ENCODE results near the gene ARHGEF16. TPM values are rescaled to one million over a fixed set of nuclear protein-coding genes. Genes with fewer than 3 reads are reported as not detected.

Gene ARHGEF16
- total RNA-seq, 1 donor from 2014 or later = 12.2 TPM

DNA sequence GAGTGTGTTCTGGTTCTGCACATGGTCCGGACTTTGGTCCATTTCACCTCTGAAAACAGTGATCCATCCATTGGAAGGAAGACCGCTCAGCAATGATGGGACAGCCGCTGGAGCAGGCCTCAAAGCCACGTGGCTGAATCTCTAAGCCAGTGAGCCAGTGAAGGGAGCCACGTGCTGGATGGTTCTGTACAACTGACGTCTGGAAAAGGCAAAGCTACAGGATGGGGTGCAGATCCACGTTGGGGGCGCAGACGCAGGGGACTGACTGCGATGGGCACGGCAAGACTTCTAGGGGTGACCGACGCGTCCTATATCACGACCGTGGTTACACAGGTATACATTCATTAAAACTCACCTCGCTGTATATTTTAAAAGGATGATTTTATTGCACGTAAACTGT lies 10.2 kb upstream of the ARHGEF16 start:
- Histone ChIP-seq H3K4me1 (no peaks in the 10 kb centered on the region), H3K36me3 (no peaks in the 10 kb centered on the region), H3K27me3 (peaks cover 12% of the 10 kb centered on the region), H3K27ac (no peak overlapping the region), H3K9me3 (no peaks in the 10 kb centered on the region), H3K4me3 (no peak overlapping the region)
- intact Hi-C loops (cut with DNase I) = no loop called here
- no peak for ATAC-seq
- DNase-seq = no peak
- TF ChIP-seq, protein P1, sequence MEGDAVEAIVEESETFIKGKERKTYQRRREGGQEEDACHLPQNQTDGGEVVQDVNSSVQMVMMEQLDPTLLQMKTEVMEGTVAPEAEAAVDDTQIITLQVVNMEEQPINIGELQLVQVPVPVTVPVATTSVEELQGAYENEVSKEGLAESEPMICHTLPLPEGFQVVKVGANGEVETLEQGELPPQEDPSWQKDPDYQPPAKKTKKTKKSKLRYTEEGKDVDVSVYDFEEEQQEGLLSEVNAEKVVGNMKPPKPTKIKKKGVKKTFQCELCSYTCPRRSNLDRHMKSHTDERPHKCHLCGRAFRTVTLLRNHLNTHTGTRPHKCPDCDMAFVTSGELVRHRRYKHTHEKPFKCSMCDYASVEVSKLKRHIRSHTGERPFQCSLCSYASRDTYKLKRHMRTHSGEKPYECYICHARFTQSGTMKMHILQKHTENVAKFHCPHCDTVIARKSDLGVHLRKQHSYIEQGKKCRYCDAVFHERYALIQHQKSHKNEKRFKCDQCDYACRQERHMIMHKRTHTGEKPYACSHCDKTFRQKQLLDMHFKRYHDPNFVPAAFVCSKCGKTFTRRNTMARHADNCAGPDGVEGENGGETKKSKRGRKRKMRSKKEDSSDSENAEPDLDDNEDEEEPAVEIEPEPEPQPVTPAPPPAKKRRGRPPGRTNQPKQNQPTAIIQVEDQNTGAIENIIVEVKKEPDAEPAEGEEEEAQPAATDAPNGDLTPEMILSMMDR (IDR thresholded peaks at IDR 0.05) = no peak

DNA sequence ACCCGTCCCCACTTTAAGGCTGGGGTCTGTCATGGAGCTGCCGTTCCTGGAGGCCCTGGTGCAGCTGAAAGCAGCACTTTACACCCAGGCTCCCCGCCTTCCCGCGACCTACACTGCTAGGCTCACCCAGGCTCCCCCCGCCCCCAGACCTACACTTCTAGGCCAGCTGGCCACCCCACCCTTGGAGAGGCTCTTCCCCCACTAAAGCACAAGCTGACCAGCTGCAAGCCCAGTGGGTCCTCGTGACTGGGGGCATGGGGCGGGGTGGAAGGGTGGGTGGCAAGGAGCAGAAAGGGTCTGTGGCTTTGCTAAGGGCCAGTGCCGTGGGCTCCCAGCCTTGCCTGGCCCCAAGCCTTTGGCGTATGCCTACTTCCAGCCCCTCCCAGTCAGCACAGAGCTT lies 9.7 kb upstream of the ARHGEF16 start:
- no peaks in the 10 kb centered on the region for H3K4me1 ChIP-seq
- H3K36me3 ChIP-seq = no peaks in the 10 kb centered on the region
- no peak for DNase-seq
- no peaks in the 10 kb centered on the region for H3K9me3 ChIP-seq
- peaks cover 9% of the 10 kb centered on the region for H3K27me3 ChIP-seq
- TF ChIP-seq, protein P1 (IDR thresholded peaks at IDR 0.05) = no peak
- H3K27ac ChIP-seq = no peak overlapping the region
- H3K4me3 ChIP-seq = no peak overlapping the region
- intact Hi-C loops (cut with DNase I) = no loop called here
- ATAC-seq = no peak

DNA sequence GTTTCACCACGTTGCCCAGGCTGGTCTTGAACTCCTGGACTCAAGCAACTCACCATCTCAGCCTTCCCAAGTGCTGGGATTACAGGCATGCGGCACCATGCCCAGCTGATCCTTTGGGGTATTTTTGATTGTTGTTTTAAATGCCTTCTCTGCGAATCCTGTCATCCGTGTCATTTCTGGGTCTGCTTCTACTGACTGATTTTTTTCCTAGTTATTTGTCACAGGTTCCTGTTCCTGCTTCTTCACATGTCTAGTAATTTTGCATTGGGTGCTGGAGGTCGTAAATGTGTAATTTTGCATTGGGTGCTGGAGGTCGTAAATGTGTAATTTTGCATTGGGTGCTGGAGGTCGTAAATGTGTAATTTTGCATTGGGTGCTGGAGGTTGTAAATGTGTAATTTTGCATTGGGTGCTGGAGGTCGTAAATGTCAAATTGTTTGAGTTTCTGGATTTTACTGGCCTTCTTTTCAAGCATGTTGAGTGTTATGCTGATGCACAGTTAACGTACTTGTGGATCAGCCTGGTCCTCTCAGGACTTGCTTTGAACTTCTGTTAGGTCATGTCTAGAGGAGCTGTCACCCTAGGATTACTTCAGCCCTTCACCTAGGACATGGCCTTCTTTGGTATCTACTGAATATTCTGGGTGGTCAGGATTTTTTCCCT lies 4.1 kb upstream of the ARHGEF16 start:
- H3K9me3 ChIP-seq = no peaks in the 10 kb centered on the region
- no peaks in the 10 kb centered on the region for H3K36me3 ChIP-seq
- intact Hi-C loops (cut with DNase I) = loop anchor here (10.0 kb wide), 1 partner anchor 274 kb away; no protein-coding TSS in a partner anchor
- H3K27ac ChIP-seq = no peak overlapping the region
- DNase-seq (no peak), ATAC-seq (no peak)
- peaks cover 24% of the 10 kb centered on the region for H3K27me3 ChIP-seq
- peaks cover 4% of the 10 kb centered on the region for H3K4me1 ChIP-seq
- TF ChIP-seq, protein P1 (IDR thresholded peaks at IDR 0.05) = no peak
- H3K4me3 ChIP-seq = no peak overlapping the region

DNA sequence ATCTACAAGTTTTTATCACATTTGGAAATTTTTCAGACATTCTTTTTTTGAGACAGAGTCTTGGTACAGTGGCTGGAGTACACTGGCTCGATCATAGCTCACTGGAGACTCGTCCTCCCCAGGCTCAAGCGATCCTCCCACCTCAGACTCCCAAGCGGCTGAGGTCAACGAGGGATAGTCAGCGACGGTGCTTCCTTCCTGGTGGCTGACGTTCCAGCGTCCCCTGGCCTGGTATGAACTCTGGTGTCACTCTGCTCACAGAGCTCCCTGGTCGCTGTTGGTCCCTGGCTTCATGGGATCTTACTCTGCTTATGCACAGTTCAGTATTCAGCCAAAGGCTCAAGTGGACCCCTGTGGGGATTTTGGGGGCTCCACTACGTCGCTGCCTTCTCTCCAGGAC lies 3.5 kb upstream of the ARHGEF16 start:
- Histone ChIP-seq H3K36me3 (no peaks in the 10 kb centered on the region), H3K27me3 (peaks cover 24% of the 10 kb centered on the region), H3K9me3 (no peaks in the 10 kb centered on the region), H3K27ac (no peak overlapping the region), H3K4me3 (no peak overlapping the region), H3K4me1 (peaks cover 4% of the 10 kb centered on the region)
- intact Hi-C loops (cut with DNase I) = loop anchor here (10.0 kb wide), 1 partner anchor 274 kb away; no protein-coding TSS in a partner anchor
- ATAC-seq = no peak
- TF ChIP-seq, protein P1 (IDR thresholded peaks at IDR 0.05) = no peak
- no peak for DNase-seq

DNA sequence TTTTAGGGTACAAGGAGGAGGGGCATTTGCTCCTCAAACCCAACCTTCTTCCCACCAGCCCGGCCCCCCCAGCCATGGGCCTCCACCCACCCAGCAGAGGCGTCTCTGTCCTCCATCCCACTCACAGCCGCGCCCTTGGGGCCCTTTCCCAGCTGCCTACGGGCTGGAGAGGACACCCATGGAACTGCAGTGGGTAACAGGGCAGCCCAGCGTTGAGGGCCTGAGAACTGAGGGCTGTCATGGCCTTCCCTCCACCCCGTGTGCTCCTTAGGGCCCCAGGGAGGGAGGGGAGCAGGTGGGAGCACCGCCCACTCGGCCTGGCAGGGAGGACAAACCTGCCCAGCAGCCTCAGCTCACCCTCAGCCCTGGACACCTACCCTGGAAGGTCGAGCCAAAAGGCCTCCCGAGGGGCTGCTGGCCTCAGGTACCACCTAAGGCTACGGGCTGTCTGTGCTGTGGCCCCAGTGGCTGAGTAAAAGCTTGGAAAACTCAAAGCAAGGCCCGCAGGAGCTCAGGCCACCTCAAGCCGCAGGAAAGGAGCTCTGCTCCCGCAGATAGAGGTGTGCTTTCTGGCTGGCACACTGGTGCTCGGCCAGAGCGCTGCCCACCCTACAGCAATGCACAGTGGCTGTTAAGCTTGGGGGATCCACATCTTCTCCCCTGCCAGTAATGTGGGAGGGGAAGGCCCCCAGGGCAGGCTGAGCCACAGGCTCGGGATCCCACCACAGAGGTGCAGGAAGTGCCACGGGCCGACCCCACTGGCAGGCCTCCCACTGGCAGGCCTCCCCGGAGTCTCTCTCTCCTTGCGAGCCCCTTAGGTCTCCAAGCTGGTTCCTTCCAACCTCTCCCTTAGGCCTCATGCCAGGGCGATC lies 2.2 kb upstream of the ARHGEF16 start:
- H3K4me3 ChIP-seq = no peak overlapping the region
- TF ChIP-seq, protein P1 (IDR thresholded peaks at IDR 0.05) = no peak
- intact Hi-C loops (cut with DNase I) = loop anchor here (10.0 kb wide), 1 partner anchor 273 kb away; no protein-coding TSS in a partner anchor
- no peak for ATAC-seq
- H3K4me1 ChIP-seq = peaks cover 4% of the 10 kb centered on the region
- H3K27ac ChIP-seq = no peak overlapping the region
- H3K27me3 ChIP-seq = peaks cover 24% of the 10 kb centered on the region
- DNase-seq = no peak
- no peaks in the 10 kb centered on the region for H3K36me3 ChIP-seq
- H3K9me3 ChIP-seq = no peaks in the 10 kb centered on the region

Measured in upper lobe of right lung (tissue), 1 donor.